HG03469 (cell line): ENCODE data around the gene SLC66A2.

ENCODE experiments used
- ATAC-seq: cut with Tn5 transposase; IDR thresholded peaks from one replicate; pipeline ENCODE4 v1.9.1; 2021; ENCODE audit warnings: mild to moderate bottlenecking, moderate library complexity, moderate number of reproducible peaks; ENCODE audit not compliant: unreplicated experiment

SLC66A2 gene

GRCh38 chr18:79938196-79938595, 13.3 kb downstream of the SLC66A2 start:
- ATAC-seq = no peak

DNA sequence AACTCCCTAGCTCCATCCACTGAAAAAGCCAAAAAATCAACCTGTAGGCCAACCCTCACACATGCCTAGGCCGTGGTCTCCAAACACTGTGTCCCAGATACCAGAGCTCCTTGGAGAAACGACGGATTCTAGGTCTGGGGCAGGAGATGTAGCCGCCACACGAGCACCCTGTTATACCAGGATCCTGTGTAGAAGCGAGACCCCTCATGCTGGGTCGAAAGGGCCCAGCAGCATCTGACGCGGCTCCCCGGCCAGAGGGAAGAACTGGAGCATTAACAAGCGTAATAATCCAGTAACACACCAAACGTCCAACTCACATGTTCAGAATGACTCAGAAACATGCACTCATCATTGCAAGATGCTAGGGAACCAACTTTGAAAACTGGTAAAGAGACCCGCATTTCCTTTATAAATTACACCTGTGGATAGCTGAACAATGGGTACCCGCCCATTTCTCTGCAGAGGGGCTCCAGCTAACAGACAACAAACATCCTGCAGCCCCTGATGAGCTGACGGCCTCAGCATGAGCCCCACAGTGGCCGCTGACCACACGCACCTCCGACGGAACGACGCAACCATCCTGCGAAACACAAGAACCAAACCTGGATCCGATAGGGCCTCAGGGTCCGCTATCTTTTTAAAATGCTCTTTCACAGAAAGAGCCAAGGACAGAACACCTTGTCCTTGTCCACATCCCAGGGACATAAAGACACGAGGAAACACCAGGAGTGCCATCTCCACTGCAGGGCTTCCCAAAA, 14.2 kb downstream of the SLC66A2 start:
- no peak for ATAC-seq

DNA sequence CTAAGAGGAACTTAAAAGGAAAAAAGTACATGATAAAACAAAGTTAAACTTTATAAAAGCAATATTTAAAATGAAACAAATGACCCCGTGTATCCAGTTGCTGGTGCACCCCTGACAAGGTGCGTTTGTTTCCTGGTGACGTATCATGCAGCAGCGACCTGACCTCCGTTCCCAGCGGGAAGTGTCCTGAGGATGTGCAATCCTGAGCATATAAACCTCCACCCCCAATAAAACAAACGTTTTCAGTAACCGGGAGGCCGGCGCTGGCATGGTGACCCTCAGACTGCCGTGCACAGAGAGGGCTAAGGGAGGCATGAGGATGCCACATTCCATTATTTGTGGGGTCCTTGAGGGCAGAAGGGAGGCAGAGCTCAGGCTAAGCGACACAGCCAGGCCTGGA, 14.8 kb downstream of the SLC66A2 start:
- ATAC-seq = no peak

GRCh38 chr18:79935925-79936324, 15.5 kb downstream of the SLC66A2 start:
- no peak for ATAC-seq

GRCh38 chr18:79935499-79935898, 16.0 kb downstream of the SLC66A2 start:
- no peak for ATAC-seq

DNA sequence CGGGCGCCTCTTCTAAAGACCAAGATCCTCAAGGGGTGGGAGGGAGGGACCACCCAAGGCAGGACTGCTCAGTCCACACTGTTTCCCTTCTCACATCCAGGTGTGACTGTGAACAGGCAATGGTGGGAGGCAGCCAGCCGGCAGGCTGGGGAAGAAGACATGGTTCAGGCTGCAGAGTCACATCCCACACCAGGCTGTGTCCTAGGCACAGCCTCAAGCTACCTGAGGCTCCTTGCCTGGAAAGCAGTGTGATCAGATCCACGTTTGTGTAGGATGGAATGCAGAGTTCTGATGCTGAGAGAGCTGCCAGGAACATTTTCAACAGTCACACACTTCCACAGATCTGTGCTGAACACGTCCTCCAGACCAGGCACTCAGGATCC, 16.4 kb downstream of the SLC66A2 start:
- no peak for ATAC-seq

DNA sequence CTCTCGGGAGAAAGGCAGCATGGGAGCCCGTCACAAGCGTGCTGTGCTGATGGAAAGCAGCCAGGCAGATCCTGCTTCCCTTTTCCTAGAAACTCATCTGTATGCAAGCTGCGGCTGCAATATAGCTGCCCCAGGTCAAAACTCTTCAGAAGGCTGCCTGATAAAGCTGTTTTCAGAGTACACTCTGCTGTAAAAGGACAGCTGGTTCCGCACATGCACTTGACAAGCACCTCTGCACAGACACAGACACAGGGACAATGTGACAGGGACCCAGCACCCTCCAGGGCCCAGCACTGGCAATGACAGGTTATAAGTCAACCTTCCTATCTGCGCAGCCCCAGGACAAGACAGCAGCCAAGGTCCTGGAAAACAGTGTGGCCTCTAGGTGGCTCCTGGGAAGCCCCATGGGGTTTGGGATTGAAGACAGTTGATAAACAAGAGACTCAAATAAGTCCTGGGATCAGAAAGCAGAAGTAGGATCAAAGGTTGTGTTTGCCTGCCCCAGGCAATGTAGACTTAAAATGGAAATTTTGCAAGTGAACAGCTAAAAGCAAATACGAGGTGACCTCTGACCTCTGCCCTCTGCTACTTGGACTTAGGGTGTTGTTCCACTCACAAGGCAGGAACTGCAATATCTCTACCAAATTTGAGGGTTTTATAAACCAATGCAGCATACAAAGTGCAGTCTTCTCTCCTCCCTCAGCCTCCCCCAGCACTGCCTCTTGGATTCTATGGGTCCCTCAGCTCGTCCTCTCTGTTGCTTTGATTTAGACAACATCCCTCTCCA, 16.9 kb downstream of the SLC66A2 start:
- no peak for ATAC-seq

GRCh38 chr18:79933765-79934164, 17.7 kb downstream of the SLC66A2 start:
- ATAC-seq = no peak

- ATAC-seq = no peak
Observed at GRCh38 chr18:79932907-79933306, 18.5 kb downstream of the SLC66A2 start.

DNA sequence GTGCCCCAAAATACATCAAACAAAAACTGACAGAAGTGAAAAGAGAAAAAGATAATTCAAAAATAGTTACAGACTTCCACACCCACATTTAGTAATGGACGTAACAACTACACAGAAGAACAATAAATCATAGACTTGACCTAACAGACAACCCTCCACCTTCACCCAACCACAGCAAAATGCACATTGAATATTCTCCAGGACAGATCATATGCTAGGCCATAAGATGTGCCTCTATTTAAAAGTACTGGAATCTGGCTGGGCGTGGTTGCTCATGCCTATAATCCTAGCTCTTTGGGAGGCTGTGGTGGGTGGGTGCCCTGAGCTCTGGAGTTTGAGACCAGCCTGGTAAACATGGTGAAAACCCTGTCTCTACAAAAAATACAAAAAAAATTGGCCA, 20.0 kb downstream of the SLC66A2 start:
- ATAC-seq = no peak

DNA sequence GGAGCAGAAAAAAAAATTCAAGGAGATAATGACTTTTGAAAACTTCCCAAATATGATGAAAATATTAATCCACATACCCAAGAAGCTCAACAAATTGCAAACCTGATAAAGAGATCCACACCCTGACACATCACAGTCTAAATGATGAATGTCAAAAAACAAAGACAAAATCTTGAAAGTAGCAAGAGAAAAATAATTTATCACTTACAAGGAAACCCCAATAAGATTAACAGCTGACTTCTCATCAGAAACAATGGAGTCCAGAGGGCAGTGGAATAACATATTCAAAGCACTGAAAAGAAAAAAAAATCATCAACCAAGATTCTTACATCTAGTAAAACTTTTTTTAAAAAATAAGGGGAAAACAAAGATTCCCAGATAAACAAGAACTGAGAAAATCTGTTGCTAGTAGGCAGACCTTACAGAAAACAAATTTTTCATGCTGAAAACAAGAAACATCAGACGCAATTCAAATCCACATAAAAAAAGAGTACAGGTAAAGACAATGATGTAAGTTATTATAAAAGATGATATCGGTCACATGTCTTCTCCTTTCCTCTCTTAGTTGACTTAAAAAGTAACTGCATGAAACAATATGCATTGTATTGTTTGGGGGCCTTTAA, 21.3 kb downstream of the SLC66A2 start:
- ATAC-seq = no peak

DNA sequence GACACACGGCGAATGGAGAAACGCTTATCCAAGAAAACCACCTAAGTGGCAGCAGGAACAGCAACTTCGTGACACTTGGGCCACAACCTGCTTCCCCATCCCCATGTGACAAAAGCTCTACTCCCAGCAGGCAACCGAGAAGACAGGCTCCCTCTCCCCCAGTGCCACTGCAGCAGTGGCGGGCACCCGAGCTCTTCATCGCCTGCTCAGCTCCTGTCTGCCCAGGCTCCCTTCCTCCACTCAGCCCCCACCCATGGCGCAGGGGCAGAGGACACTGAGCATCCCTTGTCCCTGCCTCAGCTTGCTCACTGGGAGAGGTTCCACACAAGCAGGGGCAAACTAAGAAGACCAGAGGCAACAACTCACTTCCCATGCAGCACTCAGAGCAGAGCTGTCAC, 22.9 kb downstream of the SLC66A2 start:
- no peak for ATAC-seq

DNA sequence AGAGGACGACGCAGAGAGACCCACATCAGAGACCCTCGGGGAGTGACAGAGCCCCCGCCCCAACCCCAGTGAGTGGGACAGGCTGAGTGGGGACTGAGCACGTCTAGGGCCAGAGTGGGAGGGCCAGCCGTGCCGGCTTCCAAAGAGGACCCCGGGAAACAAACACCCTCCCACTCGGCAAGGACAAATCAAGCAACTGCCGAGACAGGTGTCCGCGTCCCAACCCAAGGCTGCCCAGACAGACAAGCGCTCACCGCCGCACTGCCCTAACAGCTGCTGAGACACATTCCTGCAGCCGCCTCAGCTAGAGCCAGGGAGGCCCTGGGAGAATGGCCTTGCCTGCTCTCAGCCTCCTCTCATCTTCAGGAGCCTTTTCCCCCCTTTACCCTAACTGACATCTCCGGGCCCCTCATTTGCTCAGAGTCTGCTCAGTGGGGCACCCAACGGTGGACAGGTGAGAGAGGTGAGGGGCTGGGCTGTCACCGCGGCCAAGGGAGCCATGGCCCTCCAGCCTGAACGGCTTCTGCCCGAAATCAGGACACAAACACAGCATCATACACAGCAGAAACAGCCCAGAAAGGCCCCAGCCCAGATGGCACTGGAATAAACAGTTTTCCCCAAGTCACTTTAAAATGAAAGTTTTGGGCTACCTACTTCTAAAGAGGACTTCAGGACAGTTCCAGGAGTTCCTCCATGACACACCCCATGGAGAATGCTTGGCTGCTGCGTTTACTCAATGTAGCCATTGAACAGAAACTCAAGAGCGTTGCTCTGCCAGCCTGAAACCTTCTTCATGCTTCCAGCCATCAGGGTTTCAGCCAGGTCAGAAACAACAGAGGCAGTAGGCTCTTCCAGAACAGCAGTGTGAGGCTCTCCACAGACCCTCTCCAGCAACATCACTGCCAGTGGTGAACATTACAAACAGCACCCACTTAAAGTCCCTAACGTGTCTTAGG, 23.6 kb downstream of the SLC66A2 start:
- ATAC-seq = no peak

- ATAC-seq = no peak
Observed at GRCh38 chr18:79926715-79927606, 24.5 kb downstream of the SLC66A2 start.

- ATAC-seq = no peak
Observed at GRCh38 chr18:79926306-79926705, 25.1 kb downstream of the SLC66A2 start.

GRCh38 chr18:79924814-79925731, 26.4 kb downstream of the SLC66A2 start:
- ATAC-seq = no peak

DNA sequence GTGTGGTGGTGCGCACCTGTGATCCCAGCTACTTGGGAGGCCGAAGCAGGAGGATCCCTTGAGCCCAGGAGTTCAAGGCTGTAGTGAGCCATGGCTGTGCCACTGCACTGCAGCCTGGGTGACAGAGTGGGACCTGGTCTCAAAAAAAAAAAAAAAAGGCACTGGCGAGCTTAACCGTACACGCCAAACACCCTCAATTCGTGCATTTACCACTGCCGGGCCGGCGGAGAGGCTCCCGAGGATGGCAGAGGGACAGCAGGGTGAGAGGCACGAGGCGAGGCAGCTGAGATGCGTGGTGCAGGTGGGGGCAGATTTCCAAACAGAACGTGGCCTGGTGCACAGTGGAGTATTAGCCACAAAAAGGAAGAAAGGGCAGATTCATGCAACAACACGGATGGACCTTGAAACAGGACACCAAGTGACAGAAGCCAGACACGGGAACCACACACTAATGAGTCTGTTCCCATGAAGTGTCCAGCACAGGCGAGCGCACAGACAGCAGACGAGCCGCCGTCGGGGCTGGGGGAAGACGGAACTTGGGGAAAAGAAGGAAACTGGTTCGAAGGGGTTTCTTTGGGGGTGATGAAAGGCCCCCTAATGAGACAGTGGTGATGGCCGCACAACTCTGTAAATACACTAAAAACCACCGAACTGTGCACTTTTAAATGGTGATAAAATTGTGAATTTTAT, 27.4 kb downstream of the SLC66A2 start:
- no peak for ATAC-seq

GRCh38 chr18:79922971-79923411, 28.5 kb downstream of the SLC66A2 start:
- ATAC-seq = no peak
